ENCODE measurements around the gene ZBTB18. TPM values are rescaled to one million over a fixed set of nuclear protein-coding genes. Genes with fewer than 3 reads are reported as not detected.

ZBTB18 gene
- total RNA-seq, 2 experiments from 2014 or later, result 57.2 to 59.9 TPM

- no peaks in the 10 kb centered on the region for H3K36me3 Mint-ChIP-seq (ENCODE audit: low read depth)
- Histone ChIP-seq H3K27ac (ENCODE audit: low read depth in 1 of 2, low read length in 2 of 2) (no peak overlapping the region), H3K9me3 (ENCODE audit: control insufficient read depth in 1 of 2, insufficient read depth in 1 of 2, low read length in 2 of 2) (no peaks in the 10 kb centered on the region), H3K36me3 (ENCODE audit: insufficient read depth, low read length) (no peaks in the 10 kb centered on the region), H3K4me1 (ENCODE audit: insufficient read depth, low read length) (no peaks in the 10 kb centered on the region), H3K4me3 (ENCODE audit: low read length) (no peak overlapping the region), H3K27me3 (ENCODE audit: control insufficient read depth in 1 of 2, insufficient read depth in 2 of 2, low read length in 2 of 2) (peaks cover 0 to 3% of the 10 kb centered on the region in 2 experiments)
- intact Hi-C loops (cut with DNase I, micrococcal nuclease), result no loop called here
- CTCF ChIA-PET, result no interaction called here
- no peak overlapping the region for H3K27ac Mint-ChIP-seq
- no peak overlapping the region for H3K4me3 Mint-ChIP-seq
- ATAC-seq (ENCODE audit: poor library complexity) (no peak), DNase-seq (no peak)
- TF ChIP-seq CTCF (IDR thresholded peaks at IDR 0.05), result no peak
- no peaks in the 10 kb centered on the region for H3K27me3 Mint-ChIP-seq
- peaks cover 9% of the 10 kb centered on the region for H3K4me1 Mint-ChIP-seq (ENCODE audit: low read depth)
- H3K9me3 Mint-ChIP-seq, result no peaks in the 10 kb centered on the region
- POLR2A ChIA-PET, result no interaction called here
These were observed 44.4 kb downstream of the ZBTB18 start for GRCh38 chr1:244095529-244095911.

GRCh38 chr1:244096066-244096610 is 45.1 kb downstream of the ZBTB18 start:
- Mint-ChIP-seq H3K4me3 (no peak overlapping the region), H3K36me3 (ENCODE audit: low read depth) (no peaks in the 10 kb centered on the region), H3K27me3 (no peaks in the 10 kb centered on the region), H3K4me1 (ENCODE audit: low read depth) (peaks cover 15% of the 10 kb centered on the region), H3K27ac (no peak overlapping the region), H3K9me3 (no peaks in the 10 kb centered on the region)
- no peak overlapping the region for H3K27ac ChIP-seq (ENCODE audit: low read depth in 1 of 2, low read length in 2 of 2)
- intact Hi-C loops (cut with DNase I, micrococcal nuclease), result no loop called here
- ChIA-PET POLR2A (no interaction called here), CTCF (no interaction called here)
- no peak overlapping the region for H3K4me3 ChIP-seq (ENCODE audit: low read length)
- H3K36me3 ChIP-seq (ENCODE audit: insufficient read depth, low read length), result no peaks in the 10 kb centered on the region
- no peaks in the 10 kb centered on the region for H3K9me3 ChIP-seq (ENCODE audit: control insufficient read depth in 1 of 2, insufficient read depth in 1 of 2, low read length in 2 of 2)
- no peak for TF ChIP-seq CTCF (IDR thresholded peaks at IDR 0.05)
- peaks cover 6% of the 10 kb centered on the region for H3K4me1 ChIP-seq (ENCODE audit: insufficient read depth, low read length)
- DNase-seq (no peak), ATAC-seq (ENCODE audit: poor library complexity) (no peak)
- H3K27me3 ChIP-seq (ENCODE audit: control insufficient read depth in 1 of 2, insufficient read depth in 2 of 2, low read length in 2 of 2), result peaks cover 0 to 3% of the 10 kb centered on the region in 2 experiments

- CTCF ChIA-PET, result no interaction called here
- ATAC-seq (ENCODE audit: poor library complexity), result no peak
- intact Hi-C loops (cut with DNase I, micrococcal nuclease), result no loop called here
These were observed 45.6 kb downstream of the ZBTB18 start for GRCh38 chr1:244096691-244097090.

More at GRCh38 chr1:244096691-244097090, 45.6 kb downstream of the ZBTB18 start:
- no peak overlapping the region for H3K4me3 Mint-ChIP-seq
- Histone ChIP-seq H3K36me3 (ENCODE audit: insufficient read depth, low read length) (no peaks in the 10 kb centered on the region), H3K4me3 (ENCODE audit: low read length) (no peak overlapping the region), H3K27ac (ENCODE audit: low read depth in 1 of 2, low read length in 2 of 2) (no peak overlapping the region), H3K4me1 (ENCODE audit: insufficient read depth, low read length) (peaks cover 8% of the 10 kb centered on the region), H3K27me3 (ENCODE audit: control insufficient read depth in 1 of 2, insufficient read depth in 2 of 2, low read length in 2 of 2) (peaks cover 0 to 3% of the 10 kb centered on the region in 2 experiments), H3K9me3 (ENCODE audit: control insufficient read depth in 1 of 2, insufficient read depth in 1 of 2, low read length in 2 of 2) (no peaks in the 10 kb centered on the region)
- H3K9me3 Mint-ChIP-seq, result no peaks in the 10 kb centered on the region
- POLR2A ChIA-PET, result no interaction called here
- no peak for DNase-seq
- no peaks in the 10 kb centered on the region for H3K27me3 Mint-ChIP-seq
- no peak overlapping the region for H3K27ac Mint-ChIP-seq
- no peak for TF ChIP-seq CTCF (IDR thresholded peaks at IDR 0.05)
- no peaks in the 10 kb centered on the region for H3K36me3 Mint-ChIP-seq (ENCODE audit: low read depth)
- H3K4me1 Mint-ChIP-seq (ENCODE audit: low read depth), result peaks cover 17% of the 10 kb centered on the region

Measured in CD4-positive, alpha-beta T cell (primary cell).